Caco-2 (cell line): Measurements from ENCODE around the gene NFAT5. TPM values are rescaled to one million over a fixed set of nuclear protein-coding genes. Genes with fewer than 3 reads are reported as not detected.
A peak's percentile ranks its signal among the peaks of the same experiment; 100 is the strongest.

Experiments used
- BruUV-seq: library from RNA; stranded (reverse); fragments of 400-500 nt; replicated peaks from 2 replicates; lab custom pipeline; 2021; lab: Mats Ljungman, UMichigan
- CTCF ChIA-PET: fragments of 300-600 bp; sonication (Branson Sonifier 250); formaldehyde crosslinking; loops from one replicate; lab custom pipeline; 2022; ENCODE audit warnings: antibody characterized with exemption; lab: Charles Lee
- POLR2A ChIA-PET: fragments of 300-600 bp; sonication (Branson Sonifier 250); formaldehyde crosslinking; loops from one replicate; lab custom pipeline; 2022; ENCODE audit warnings: antibody characterized with exemption; lab: Charles Lee
- DNase-seq, 2 experiments: peaks; one replicate each; pipeline versions ENCODE4 v3.0.0 to v3.0.0-alpha.2; 2020 to 2022
- H3K27me3 ChIP-seq: replicated peaks from 2 replicates; pipeline ENCODE4 v1.6.0; 2011; ENCODE audit warnings: low read length; ENCODE audit not compliant: control insufficient read depth, insufficient read depth
- H3K36me3 ChIP-seq: 2 replicates; pipeline ENCODE4 v1.5.1; 2011; ENCODE audit warnings: low read length; ENCODE audit not compliant: control insufficient read depth, insufficient read depth
- H3K4me1 ChIP-seq: fragments of 250-450 bp; sonication (Bioruptor Pico); 2 replicates; pipeline ENCODE4 v1.5.1; 2020; ENCODE audit warnings: mild to moderate bottlenecking
- H3K4me3 ChIP-seq: 2 replicates; pipeline ENCODE4 v1.5.1; 2011; ENCODE audit warnings: low read depth, mild to moderate bottlenecking, control low read depth, low read length
- H3K9me3 ChIP-seq: fragments of 250-450 bp; sonication (Bioruptor Pico); 2 replicates; pipeline ENCODE4 v1.5.1; 2020; ENCODE audit warnings: mild to moderate bottlenecking, moderate library complexity
- H3K27ac Mint-ChIP-seq: one replicate; pipeline ENCODE4 v1.8.0; 2022; ENCODE audit warnings: mixed read lengths; ENCODE audit not compliant: unreplicated experiment
- H3K27me3 Mint-ChIP-seq: one replicate; pipeline ENCODE4 v1.8.0; 2022; ENCODE audit warnings: mixed read lengths; ENCODE audit not compliant: insufficient read depth, unreplicated experiment
- H3K36me3 Mint-ChIP-seq: one replicate; pipeline ENCODE4 v1.8.0; 2022; ENCODE audit warnings: mild to moderate bottlenecking, mixed read lengths; ENCODE audit not compliant: insufficient read depth, unreplicated experiment
- H3K4me1 Mint-ChIP-seq: one replicate; pipeline ENCODE4 v1.8.0; 2022; ENCODE audit warnings: low read depth, mixed read lengths; ENCODE audit not compliant: unreplicated experiment
- H3K4me3 Mint-ChIP-seq: one replicate; pipeline ENCODE4 v1.8.0; 2022; ENCODE audit warnings: mild to moderate bottlenecking, moderate library complexity, mixed read lengths; ENCODE audit not compliant: unreplicated experiment
- H3K9me3 Mint-ChIP-seq: one replicate; pipeline ENCODE4 v1.8.0; 2022; ENCODE audit warnings: mixed read lengths; ENCODE audit not compliant: unreplicated experiment
- intact Hi-C: fragments of 100-400 bp; cut with micrococcal nuclease; formaldehyde crosslinking; loops from one replicate; pipeline ENCODE4 v1.10.0; 2022; ENCODE audit not compliant: unreplicated experiment
- total RNA-seq: library from RNA; stranded (reverse); gene quantifications from 2 replicates; pipeline ENCODE4 v1.2.3, GENCODE V29; 2022
- TF ChIP-seq, protein P1 (sequence below), 2 experiments: fragments of 200-600 bp in 1 of 2; IDR thresholded peaks; 1 replicate in 1 of 2; 2 replicates in 1 of 2; pipeline versions ENCODE4 v1.5.1 to v1.8.0; 2011 to 2022; ENCODE audit warnings: antibody characterized with exemption in 1 of 2, control low read depth in 1 of 2, inconsistent platforms in 1 of 2, low read depth in 1 of 2, low read length in 1 of 2, mild to moderate bottlenecking in 1 of 2, moderate library complexity in 1 of 2; ENCODE audit not compliant: insufficient read depth in 1 of 2, severe bottlenecking in 1 of 2, unreplicated experiment in 1 of 2

NFAT5 gene
- total RNA-seq, 1 experiment from 2014 or later = 87.6 TPM

DNA sequence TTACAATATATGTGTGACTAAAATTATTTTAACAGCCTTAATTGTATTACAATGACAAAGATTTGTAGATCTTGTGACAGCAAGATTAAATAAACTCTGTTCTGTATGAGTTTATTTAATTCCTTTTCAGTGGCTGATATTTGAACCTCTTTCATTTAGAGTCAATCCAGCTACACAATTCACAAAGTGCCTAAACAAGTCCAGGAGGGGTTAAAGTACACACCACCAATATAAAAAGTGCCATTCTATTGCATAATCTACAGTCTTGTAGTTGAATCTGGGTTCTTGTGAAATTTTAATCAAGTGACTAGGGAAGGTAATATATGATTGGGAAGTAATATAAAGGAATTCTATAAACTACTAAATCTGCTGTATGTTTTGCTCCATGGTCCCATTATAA lies 3.9 kb upstream of the NFAT5 start:
- H3K4me3 Mint-ChIP-seq = no peak overlapping the region
- no peaks in the 10 kb centered on the region for H3K27me3 ChIP-seq
- H3K4me1 ChIP-seq = peaks cover 26% of the 10 kb centered on the region
- no peaks in the 10 kb centered on the region for H3K9me3 ChIP-seq
- H3K9me3 Mint-ChIP-seq = no peaks in the 10 kb centered on the region
- H3K36me3 ChIP-seq = no peaks in the 10 kb centered on the region
- CTCF ChIA-PET = interaction anchor here (0.6 kb wide), 1 partner anchor 94 kb away, joined by 4 read pairs; no protein-coding TSS in a partner anchor
- TF ChIP-seq, protein P1, sequence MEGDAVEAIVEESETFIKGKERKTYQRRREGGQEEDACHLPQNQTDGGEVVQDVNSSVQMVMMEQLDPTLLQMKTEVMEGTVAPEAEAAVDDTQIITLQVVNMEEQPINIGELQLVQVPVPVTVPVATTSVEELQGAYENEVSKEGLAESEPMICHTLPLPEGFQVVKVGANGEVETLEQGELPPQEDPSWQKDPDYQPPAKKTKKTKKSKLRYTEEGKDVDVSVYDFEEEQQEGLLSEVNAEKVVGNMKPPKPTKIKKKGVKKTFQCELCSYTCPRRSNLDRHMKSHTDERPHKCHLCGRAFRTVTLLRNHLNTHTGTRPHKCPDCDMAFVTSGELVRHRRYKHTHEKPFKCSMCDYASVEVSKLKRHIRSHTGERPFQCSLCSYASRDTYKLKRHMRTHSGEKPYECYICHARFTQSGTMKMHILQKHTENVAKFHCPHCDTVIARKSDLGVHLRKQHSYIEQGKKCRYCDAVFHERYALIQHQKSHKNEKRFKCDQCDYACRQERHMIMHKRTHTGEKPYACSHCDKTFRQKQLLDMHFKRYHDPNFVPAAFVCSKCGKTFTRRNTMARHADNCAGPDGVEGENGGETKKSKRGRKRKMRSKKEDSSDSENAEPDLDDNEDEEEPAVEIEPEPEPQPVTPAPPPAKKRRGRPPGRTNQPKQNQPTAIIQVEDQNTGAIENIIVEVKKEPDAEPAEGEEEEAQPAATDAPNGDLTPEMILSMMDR (IDR thresholded peaks at IDR 0.05; ENCODE audit: insufficient read depth in 1 of 2, low read depth in 1 of 2, low read length in 1 of 2, severe bottlenecking in 1 of 2, unreplicated experiment in 1 of 2) = no peak
- POLR2A ChIA-PET = no interaction called here
- H3K27me3 Mint-ChIP-seq = no peaks in the 10 kb centered on the region
- peaks cover 24% of the 10 kb centered on the region for H3K36me3 Mint-ChIP-seq
- no peak overlapping the region for H3K27ac Mint-ChIP-seq
- no TSS peak for BruUV-seq
- intact Hi-C loops = loop anchor here (10.0 kb wide), 1 partner anchor 227 kb away; the partner anchor contains the start of genes COG8, NIP7 and PDF
- H3K4me1 Mint-ChIP-seq = peaks cover 24% of the 10 kb centered on the region
- DNase-seq = peak in 1 of 2 experiments; percentile 29
- H3K4me3 ChIP-seq = no peak overlapping the region

DNA sequence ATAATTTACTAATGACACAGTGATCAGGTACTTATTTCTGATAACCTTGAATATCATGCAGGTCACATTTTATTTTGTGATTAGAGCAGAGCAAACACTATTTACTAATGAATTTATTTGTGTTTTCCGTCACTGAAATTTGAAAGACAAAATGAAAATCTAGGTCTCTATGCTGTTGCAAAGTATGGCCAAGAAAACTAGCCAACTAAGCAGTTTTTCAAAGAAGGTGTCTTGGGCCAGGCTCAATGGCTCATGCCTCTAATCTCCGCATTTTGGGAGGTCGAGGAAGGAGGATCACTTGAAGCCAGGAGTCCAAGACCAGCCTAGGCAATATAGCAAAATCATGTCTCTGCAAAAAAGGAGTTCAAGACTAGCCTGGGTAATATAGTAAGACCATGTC lies 3.0 kb upstream of the NFAT5 start:
- BruUV-seq = no TSS peak
- POLR2A ChIA-PET = no interaction called here
- Histone ChIP-seq H3K4me3 (no peak overlapping the region), H3K36me3 (no peaks in the 10 kb centered on the region), H3K9me3 (no peaks in the 10 kb centered on the region), H3K27me3 (no peaks in the 10 kb centered on the region), H3K4me1 (peaks cover 26% of the 10 kb centered on the region)
- Mint-ChIP-seq H3K4me3 (peak overlapping the region; percentile 98), H3K9me3 (no peaks in the 10 kb centered on the region), H3K27ac (peak overlapping the region; percentile 95), H3K36me3 (peaks cover 33% of the 10 kb centered on the region), H3K27me3 (no peaks in the 10 kb centered on the region), H3K4me1 (peaks cover 24% of the 10 kb centered on the region)
- no peak for DNase-seq
- CTCF ChIA-PET = no interaction called here
- intact Hi-C loops = loop anchor here (10.0 kb wide), 1 partner anchor 228 kb away; the partner anchor contains the start of genes COG8, NIP7 and PDF
- TF ChIP-seq, protein P1 (IDR thresholded peaks at IDR 0.05; ENCODE audit: insufficient read depth in 1 of 2, low read depth in 1 of 2, low read length in 1 of 2, severe bottlenecking in 1 of 2, unreplicated experiment in 1 of 2) = no peak

DNA sequence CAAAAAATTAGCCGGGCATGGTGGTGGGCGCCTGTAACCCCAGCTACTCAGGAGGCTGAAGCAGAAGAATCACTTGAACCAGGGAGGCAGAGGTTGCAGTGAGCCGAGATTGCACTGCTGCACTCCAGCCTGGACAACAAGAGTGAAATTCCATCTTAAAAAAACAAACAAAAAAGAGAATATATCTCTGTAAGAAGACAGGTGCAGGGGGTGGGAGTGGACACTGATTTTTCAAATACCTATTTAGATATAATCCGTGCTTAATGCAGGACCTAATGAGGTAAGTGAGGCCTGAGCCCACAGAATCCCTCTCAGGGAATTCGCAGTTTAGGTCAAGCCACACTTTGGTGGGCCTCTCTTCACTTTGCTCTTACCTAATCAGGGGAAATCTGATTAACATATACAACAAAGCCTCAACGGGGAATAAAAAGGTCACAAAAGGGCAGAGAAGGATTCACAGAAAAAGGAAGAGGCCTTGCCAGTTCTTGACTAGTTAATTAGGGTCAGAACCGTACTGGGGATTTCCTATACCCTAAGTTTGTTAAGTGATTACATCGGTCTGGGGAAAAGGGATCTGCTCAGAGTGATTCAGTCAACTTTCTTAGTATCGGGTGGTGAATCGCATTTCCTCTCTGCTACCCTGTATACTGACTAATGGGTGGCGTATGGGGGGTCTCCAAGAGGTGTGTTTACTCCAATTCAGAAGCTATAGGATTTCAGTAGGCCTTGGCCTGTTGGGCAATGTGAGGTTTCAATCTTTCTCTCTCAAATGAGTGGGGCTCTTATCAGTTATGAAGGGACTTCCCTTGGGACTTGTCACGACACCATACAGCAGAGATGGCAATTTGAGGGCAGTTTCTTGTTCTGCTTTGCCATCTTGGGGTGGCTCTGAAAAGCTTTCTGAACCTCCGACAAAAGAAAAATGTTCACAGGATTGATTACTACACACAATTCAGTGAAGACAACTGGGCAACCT lies 1.9 kb upstream of the NFAT5 start:
- no peaks in the 10 kb centered on the region for H3K27me3 Mint-ChIP-seq
- Histone ChIP-seq H3K4me1 (peaks cover 32% of the 10 kb centered on the region), H3K4me3 (peak overlapping the region; percentile 89), H3K27me3 (no peaks in the 10 kb centered on the region), H3K36me3 (no peaks in the 10 kb centered on the region), H3K9me3 (no peaks in the 10 kb centered on the region)
- H3K4me1 Mint-ChIP-seq = peaks cover 24% of the 10 kb centered on the region
- peak in 1 of 2 experiments; percentile 22 for DNase-seq
- H3K36me3 Mint-ChIP-seq = peaks cover 44% of the 10 kb centered on the region
- CTCF ChIA-PET = interaction anchor here (0.7 to 1.6 kb wide), 3 partner anchors 160 to 168 kb away, joined by 3 to 6 read pairs (median 5); no protein-coding TSS in a partner anchor
- peak overlapping the region; percentile 98 for H3K4me3 Mint-ChIP-seq
- TF ChIP-seq, protein P1 (IDR thresholded peaks at IDR 0.05; ENCODE audit: insufficient read depth in 1 of 2, low read depth in 1 of 2, low read length in 1 of 2, severe bottlenecking in 1 of 2, unreplicated experiment in 1 of 2) = no peak
- peak overlapping the region; percentile 95 for H3K27ac Mint-ChIP-seq
- POLR2A ChIA-PET = interaction anchor here (0.6 to 1.7 kb wide), 2 partner anchors 13 to 33 kb away, joined by 4 to 7 read pairs; no protein-coding TSS in a partner anchor
- no TSS peak for BruUV-seq
- intact Hi-C loops = loop anchor here (2.0 to 10.0 kb wide), 2 partner anchors 33 to 229 kb away; partner anchors contain the start of genes COG8, NIP7 and PDF
- H3K9me3 Mint-ChIP-seq = no peaks in the 10 kb centered on the region
